Body of pancreas (tissue), 4 donors: ENCODE measurements around the gene CADM1.

Experiments
- CTCF ChIP-seq, 7 experiments: fragments of 450-650 bp in 4 of 7; fragments of 200-600 bp in 3 of 7; sonication (generic) in 3 of 7; IDR thresholded peaks; one replicate each; pipeline ENCODE4 v1.5.1; 2016 to 2019; ENCODE audit warnings: antibody characterized with exemption in 7 of 7
- POLR2A ChIP-seq, 3 donors: fragments of 450-650 bp; IDR thresholded peaks; one replicate each; pipeline ENCODE4 v1.6.1; 2016; ENCODE audit warnings: antibody characterized with exemption in 3 of 3, mild to moderate bottlenecking in 2 of 3

GRCh38 chr11:115459563-115459962 lies 44.7 kb downstream of the CADM1 start:
- TF ChIP-seq CTCF (IDR thresholded peaks at IDR 0.05): no peak
- no peak for TF ChIP-seq POLR2A (IDR thresholded peaks at IDR 0.05)
